ENCODE results near the gene RIPK4.

- TF ChIP-seq POLR2A (IDR thresholded peaks at IDR 0.05) = no peak
- TF ChIP-seq CTCF (IDR thresholded peaks at IDR 0.05) = no peak
Observed at GRCh38 chr21:41730367-41730765, 36.5 kb downstream of the RIPK4 start.

All from testis (tissue), 2 donors.